HUES64 (cell line): Measurements from ENCODE around the gene COL25A1.
"Not testable (repeated sequence)": the region's sequence is repeated elsewhere in the genome, so short reads cannot be mapped to it uniquely, and the experiment has no call there.

ENCODE experiments used
- H3K27ac ChIP-seq: 2 replicates; pipeline ENCODE4 v1.7.0; 2013; ENCODE audit warnings: low read depth, low read length, inconsistent platforms
- H3K27me3 ChIP-seq: 2 replicates; pipeline ENCODE4 v1.6.1; 2013; ENCODE audit warnings: mild to moderate bottlenecking, low read length; ENCODE audit not compliant: insufficient read depth
- H3K36me3 ChIP-seq: 2 replicates; pipeline ENCODE4 v1.6.1; 2013; ENCODE audit warnings: mild to moderate bottlenecking, low read length; ENCODE audit not compliant: insufficient read depth
- H3K4me1 ChIP-seq: 2 replicates; pipeline ENCODE4 v1.6.1; 2013; ENCODE audit warnings: mild to moderate bottlenecking, low read length, moderate library complexity; ENCODE audit not compliant: insufficient read depth
- H3K4me3 ChIP-seq: 2 replicates; pipeline ENCODE4 v1.5.1; 2013; ENCODE audit warnings: mild to moderate bottlenecking, low read length, moderate library complexity
- H3K9ac ChIP-seq: 2 replicates; pipeline ENCODE4 v1.6.1; 2013; ENCODE audit warnings: mild to moderate bottlenecking, low read depth, low read length
- H3K9me3 ChIP-seq: 2 replicates; pipeline ENCODE4 v1.6.1; 2013; ENCODE audit warnings: low read depth, low read length; ENCODE audit not compliant: insufficient read depth
- WGBS: fragments of 150-250, 120-280 bp; methylation state at CpG from one replicate; pipeline ENCODE4 v1.1.7; 2013; ENCODE audit warnings: missing lambda C conversion rate; 5-methylcytosine and 5-hydroxymethylcytosine counted together

Gene COL25A1

GRCh38 chr4:109148577-109149075 lies 153.8 kb downstream of the COL25A1 start:
- peaks cover 6% of the 10 kb centered on the region for H3K4me1 ChIP-seq
- no peaks in the 10 kb centered on the region for H3K9me3 ChIP-seq
- no peak overlapping the region for H3K4me3 ChIP-seq
- no peaks in the 10 kb centered on the region for H3K36me3 ChIP-seq
- WGBS: 88% methylated on average over 2 of the region's 2 CpGs
- no peaks in the 10 kb centered on the region for H3K27me3 ChIP-seq
- no peak overlapping the region for H3K9ac ChIP-seq
- H3K27ac ChIP-seq: no peak overlapping the region

DNA sequence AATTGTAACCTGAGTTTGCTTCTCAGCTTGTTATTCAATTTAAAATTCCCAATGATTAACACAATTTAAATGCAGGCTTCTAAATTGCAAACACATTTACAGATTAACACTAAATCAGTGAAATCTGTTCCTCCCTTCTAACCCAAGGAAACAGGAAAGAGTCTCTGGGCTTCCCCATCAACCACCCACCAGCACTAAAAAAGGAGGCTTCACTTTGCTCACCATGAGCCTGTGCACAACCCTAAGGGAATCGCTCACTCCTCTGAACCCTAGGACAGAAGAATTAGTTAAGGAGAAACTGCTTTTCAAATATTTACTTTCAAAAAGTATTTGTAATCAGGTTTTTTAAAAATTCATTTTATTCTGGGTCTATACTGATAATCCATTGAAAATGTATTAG lies 155.3 kb downstream of the COL25A1 start:
- Histone ChIP-seq H3K36me3 (no peaks in the 10 kb centered on the region), H3K4me1 (peaks cover 6% of the 10 kb centered on the region), H3K4me3 (no peak overlapping the region), H3K27me3 (no peaks in the 10 kb centered on the region), H3K27ac (no peak overlapping the region), H3K9me3 (no peaks in the 10 kb centered on the region), H3K9ac (no peak overlapping the region)
- no CpG with 5 or more reads among the region's 1 CpG for WGBS

DNA sequence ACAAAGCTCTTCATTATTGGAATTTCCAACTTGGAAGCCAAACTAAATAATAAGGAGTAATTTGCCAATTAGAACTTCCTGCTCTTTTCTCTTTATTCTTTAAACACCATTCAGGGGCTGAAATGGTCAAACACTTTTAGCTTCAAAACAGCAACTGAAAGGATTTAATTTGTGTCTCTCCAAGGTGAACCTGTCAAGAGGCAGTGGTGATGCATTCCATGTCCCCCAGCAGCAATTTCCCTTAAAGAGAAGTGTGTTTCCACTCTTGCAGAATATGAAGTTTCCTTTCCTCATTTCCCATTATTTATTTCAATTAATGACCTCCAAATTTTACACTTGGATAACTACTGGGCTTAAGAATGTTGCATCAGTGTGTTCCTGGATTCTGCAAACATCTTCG lies 156.0 kb downstream of the COL25A1 start:
- H3K4me1 ChIP-seq: peaks cover 6% of the 10 kb centered on the region
- no peaks in the 10 kb centered on the region for H3K9me3 ChIP-seq
- no peak overlapping the region for H3K27ac ChIP-seq
- no peak overlapping the region for H3K9ac ChIP-seq
- H3K27me3 ChIP-seq: no peaks in the 10 kb centered on the region
- no peaks in the 10 kb centered on the region for H3K36me3 ChIP-seq
- 100% methylated on average over 1 of the region's 1 CpG for WGBS
- no peak overlapping the region for H3K4me3 ChIP-seq

GRCh38 chr4:109138125-109138524 lies 164.3 kb downstream of the COL25A1 start:
- H3K27me3 ChIP-seq, H3K4me3 ChIP-seq, H3K36me3 ChIP-seq, H3K27ac ChIP-seq, H3K9me3 ChIP-seq, H3K4me1 ChIP-seq, H3K9ac ChIP-seq: not testable (repeated sequence)
- WGBS: 97% methylated on average over 2 of the region's 2 CpGs

- Histone ChIP-seq H3K4me1 (no peaks in the 10 kb centered on the region), H3K27me3 (no peaks in the 10 kb centered on the region), H3K4me3 (no peak overlapping the region), H3K9ac (no peak overlapping the region), H3K9me3 (no peaks in the 10 kb centered on the region), H3K27ac (no peak overlapping the region), H3K36me3 (no peaks in the 10 kb centered on the region)
Observed at GRCh38 chr4:109134921-109135320, 167.5 kb downstream of the COL25A1 start.

GRCh38 chr4:109134268-109134667 lies 168.2 kb downstream of the COL25A1 start:
- Histone ChIP-seq H3K27ac (no peak overlapping the region), H3K9ac (no peak overlapping the region), H3K27me3 (no peaks in the 10 kb centered on the region), H3K4me3 (no peak overlapping the region), H3K4me1 (no peaks in the 10 kb centered on the region), H3K36me3 (no peaks in the 10 kb centered on the region), H3K9me3 (no peaks in the 10 kb centered on the region)
- WGBS: 99% methylated on average over 2 of the region's 2 CpGs

- WGBS: 87% methylated on average over 6 of the region's 6 CpGs
- no peaks in the 10 kb centered on the region for H3K9me3 ChIP-seq
- H3K27ac ChIP-seq: no peak overlapping the region
- no peak overlapping the region for H3K4me3 ChIP-seq
- H3K4me1 ChIP-seq: no peaks in the 10 kb centered on the region; the same call in 1 of the 2 replicates
- no peaks in the 10 kb centered on the region for H3K36me3 ChIP-seq
- H3K9ac ChIP-seq: no peak overlapping the region
- H3K27me3 ChIP-seq: no peaks in the 10 kb centered on the region
Observed at GRCh38 chr4:109131559-109131958, 170.9 kb downstream of the COL25A1 start.

DNA sequence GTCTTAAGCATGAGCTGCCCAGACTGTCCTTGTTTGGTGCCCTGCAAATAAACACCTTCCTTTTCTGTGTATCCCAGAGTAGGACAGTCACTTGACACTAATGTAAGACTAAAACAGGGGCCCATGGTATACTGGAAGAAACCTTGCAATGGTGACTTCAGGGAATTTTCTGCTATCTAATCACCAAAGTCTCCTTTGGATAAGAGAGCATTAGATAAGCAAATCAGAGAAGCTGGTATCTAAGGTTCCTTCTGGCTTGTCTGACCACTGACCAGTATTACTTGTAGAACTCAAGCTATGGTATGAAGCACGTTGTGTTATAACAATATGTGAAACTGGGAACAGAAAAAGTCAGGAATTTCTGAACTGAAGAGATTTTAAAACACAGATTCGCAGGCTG lies 173.9 kb downstream of the COL25A1 start:
- H3K27ac ChIP-seq: peak overlapping the region; percentile 37; the same call in 1 of the 2 replicates
- no peaks in the 10 kb centered on the region for H3K9me3 ChIP-seq
- peaks cover 7% of the 10 kb centered on the region for H3K4me1 ChIP-seq
- no peak overlapping the region for H3K4me3 ChIP-seq
- no peaks in the 10 kb centered on the region for H3K36me3 ChIP-seq
- no peak overlapping the region for H3K9ac ChIP-seq
- H3K27me3 ChIP-seq: no peaks in the 10 kb centered on the region
- 89% methylated on average over 2 of the region's 2 CpGs for WGBS

- no peaks in the 10 kb centered on the region for H3K27me3 ChIP-seq
- peaks cover 7% of the 10 kb centered on the region for H3K4me1 ChIP-seq
- 87% methylated on average over 2 of the region's 2 CpGs for WGBS
- no peak overlapping the region for H3K4me3 ChIP-seq
- peak overlapping the region; percentile 37; the same call in 1 of the 2 replicates for H3K27ac ChIP-seq
- H3K36me3 ChIP-seq: no peaks in the 10 kb centered on the region
- H3K9me3 ChIP-seq: no peaks in the 10 kb centered on the region
- H3K9ac ChIP-seq: no peak overlapping the region
Observed at GRCh38 chr4:109127866-109128265, 174.6 kb downstream of the COL25A1 start.

- no peak overlapping the region for H3K9ac ChIP-seq
- H3K4me1 ChIP-seq: peaks cover 7% of the 10 kb centered on the region
- H3K27ac ChIP-seq: no peak overlapping the region
- H3K27me3 ChIP-seq: no peaks in the 10 kb centered on the region
- H3K9me3 ChIP-seq: no peaks in the 10 kb centered on the region
- no peaks in the 10 kb centered on the region for H3K36me3 ChIP-seq
- H3K4me3 ChIP-seq: no peak overlapping the region
- no CpG with 5 or more reads among the region's 2 CpGs for WGBS
Observed at GRCh38 chr4:109126856-109127255, 175.6 kb downstream of the COL25A1 start.

GRCh38 chr4:109125084-109125483 lies 177.4 kb downstream of the COL25A1 start:
- no peak overlapping the region for H3K27ac ChIP-seq
- 49% methylated on average over 1 of the region's 1 CpG for WGBS
- H3K4me1 ChIP-seq: peaks cover 7% of the 10 kb centered on the region
- H3K4me3 ChIP-seq: no peak overlapping the region
- H3K27me3 ChIP-seq: no peaks in the 10 kb centered on the region
- H3K36me3 ChIP-seq: no peaks in the 10 kb centered on the region
- H3K9me3 ChIP-seq: no peaks in the 10 kb centered on the region
- no peak overlapping the region for H3K9ac ChIP-seq

GRCh38 chr4:109123951-109124350 lies 178.5 kb downstream of the COL25A1 start:
- WGBS: no CpG with 5 or more reads among the region's 1 CpG
- Histone ChIP-seq H3K4me3 (no peak overlapping the region), H3K36me3 (no peaks in the 10 kb centered on the region), H3K27ac (no peak overlapping the region), H3K4me1 (peaks cover 7% of the 10 kb centered on the region), H3K9me3 (no peaks in the 10 kb centered on the region), H3K27me3 (no peaks in the 10 kb centered on the region), H3K9ac (no peak overlapping the region)
